ENCODE measurements around the gene ADCY2. TPM values are rescaled to one million over a fixed set of nuclear protein-coding genes. Genes with fewer than 3 reads are reported as not detected.

The ADCY2 gene
- polyA plus RNA-seq, 4 donors: 0.87 to 3.7 (median 2.2) TPM

DNA sequence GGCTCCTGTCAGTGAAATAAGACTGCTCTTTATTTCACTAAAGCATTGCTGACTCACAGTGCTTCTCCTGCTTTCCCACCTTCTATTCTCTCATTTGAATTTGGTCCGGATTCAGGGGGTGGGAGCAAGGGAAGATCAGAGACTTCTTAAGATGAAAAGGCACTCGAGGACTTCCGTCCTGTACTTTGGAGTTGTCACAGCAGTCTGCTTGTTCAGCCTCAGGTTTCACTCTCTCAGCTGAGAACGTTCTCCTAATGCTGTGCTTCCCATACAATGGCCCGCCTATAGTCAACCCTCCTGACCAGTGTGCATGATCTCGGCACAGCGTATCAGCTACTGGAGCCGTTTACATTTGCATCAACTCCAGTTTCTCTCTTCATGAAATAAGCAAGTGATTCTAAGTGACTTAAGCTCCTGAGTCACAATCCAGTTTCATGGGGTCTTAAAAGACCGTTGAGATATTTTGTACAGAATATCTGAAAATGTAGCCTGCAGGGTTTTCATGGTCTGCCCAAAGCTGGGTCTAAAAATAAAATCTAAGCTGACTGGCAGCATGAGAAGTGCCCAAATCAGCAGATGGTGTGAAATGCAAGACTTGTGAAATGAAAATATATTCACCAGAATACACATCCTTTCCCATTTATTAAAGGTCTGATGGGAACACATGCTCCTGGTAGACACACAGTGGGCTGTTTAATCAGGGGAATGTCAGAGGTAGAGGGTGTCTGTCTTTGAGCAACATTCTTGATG lies 145.0 kb downstream of the ADCY2 start:
- H3K9me3 ChIP-seq (ENCODE audit: control insufficient read depth in 2 of 2, insufficient read depth in 1 of 2, low read depth in 1 of 2, low read length in 1 of 2): no peaks in the 10 kb centered on the region
- H3K36me3 ChIP-seq (ENCODE audit: control insufficient read depth in 3 of 3, insufficient read depth in 2 of 3, low read depth in 1 of 3, low read length in 3 of 3): peaks cover 0 to 2% (median 0%) of the 10 kb centered on the region in 3 donors
- no peak overlapping the region for H3K27ac ChIP-seq (ENCODE audit: low read depth in 1 of 3, low read length in 2 of 3)
- FAIRE-seq (no peak), DNase-seq (no peak)
- no peaks in the 10 kb centered on the region for H3K27me3 ChIP-seq (ENCODE audit: control insufficient read depth in 3 of 3, insufficient read depth in 3 of 3, low read length in 3 of 3)
- 60 to 70% (median 64%) methylated on average over 9 of the region's 9 CpGs for WGBS, 3 donors
- no peak overlapping the region for H3K4me3 ChIP-seq (ENCODE audit: low read depth in 1 of 3, low read length in 3 of 3)
- no peaks in the 10 kb centered on the region for H3K4me1 ChIP-seq (ENCODE audit: control insufficient read depth in 3 of 3, insufficient read depth in 2 of 3, low read depth in 1 of 3, low read length in 2 of 3)

DNA sequence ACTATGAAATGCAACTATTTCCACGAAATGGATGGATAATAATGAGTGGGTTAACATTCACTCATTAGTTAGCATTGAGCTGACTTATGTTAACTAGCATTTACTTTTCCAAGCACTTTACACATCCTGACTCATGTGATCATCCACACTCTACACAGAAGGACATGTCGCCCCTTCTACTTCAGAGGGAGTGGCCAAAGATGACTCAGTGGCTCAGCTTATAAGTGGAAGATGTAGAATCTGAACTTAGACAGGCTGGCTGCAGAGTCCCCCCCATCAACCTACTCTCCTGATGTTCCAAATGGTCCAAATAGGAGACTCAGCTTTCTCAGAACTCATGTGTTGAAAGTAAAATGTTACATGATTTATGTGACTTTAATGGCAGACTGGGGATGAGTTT lies 146.0 kb downstream of the ADCY2 start:
- FAIRE-seq (no peak), DNase-seq (no peak)
- no peaks in the 10 kb centered on the region for H3K4me1 ChIP-seq (ENCODE audit: control insufficient read depth in 3 of 3, insufficient read depth in 2 of 3, low read depth in 1 of 3, low read length in 2 of 3)
- H3K27me3 ChIP-seq (ENCODE audit: control insufficient read depth in 3 of 3, insufficient read depth in 3 of 3, low read length in 3 of 3): no peaks in the 10 kb centered on the region
- 61 to 77% (median 70%) methylated on average over 2 of the region's 2 CpGs for WGBS, 3 donors
- no peaks in the 10 kb centered on the region for H3K9me3 ChIP-seq (ENCODE audit: control insufficient read depth in 2 of 2, insufficient read depth in 1 of 2, low read depth in 1 of 2, low read length in 1 of 2)
- H3K36me3 ChIP-seq (ENCODE audit: control insufficient read depth in 3 of 3, insufficient read depth in 2 of 3, low read depth in 1 of 3, low read length in 3 of 3): peaks cover 0 to 2% (median 0%) of the 10 kb centered on the region in 3 donors
- no peak overlapping the region for H3K27ac ChIP-seq (ENCODE audit: low read depth in 1 of 3, low read length in 2 of 3)
- no peak overlapping the region for H3K4me3 ChIP-seq (ENCODE audit: low read depth in 1 of 3, low read length in 3 of 3)

DNA sequence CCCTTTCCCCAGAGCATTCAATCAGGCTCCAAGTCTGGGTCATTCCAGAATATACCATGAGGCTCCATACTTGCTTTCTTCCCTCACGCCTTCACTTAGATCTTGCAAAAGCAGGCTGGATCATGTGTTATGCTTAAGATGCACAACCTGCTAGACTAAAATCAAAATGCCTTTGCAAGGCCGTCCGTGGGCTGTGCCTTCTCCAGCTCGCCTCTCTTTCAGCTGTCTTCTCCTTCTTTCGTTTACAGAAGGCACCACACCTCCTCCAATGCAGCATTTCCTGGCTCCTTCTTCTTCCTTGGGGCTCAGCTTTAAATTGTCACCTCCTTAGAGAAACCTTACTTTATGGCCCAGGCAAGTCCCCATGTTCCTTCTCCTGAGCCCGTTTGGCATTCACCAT lies 150.6 kb downstream of the ADCY2 start:
- WGBS, 3 donors: 76 to 79% (median 79%) methylated on average over 6 of the region's 6 CpGs
- FAIRE-seq (no peak), DNase-seq (no peak)
- no peak overlapping the region for H3K27ac ChIP-seq (ENCODE audit: low read depth in 1 of 3, low read length in 2 of 3)
- H3K4me3 ChIP-seq (ENCODE audit: low read depth in 1 of 3, low read length in 3 of 3): no peak overlapping the region
- H3K4me1 ChIP-seq (ENCODE audit: control insufficient read depth in 3 of 3, insufficient read depth in 2 of 3, low read depth in 1 of 3, low read length in 2 of 3): no peaks in the 10 kb centered on the region
- H3K9me3 ChIP-seq (ENCODE audit: control insufficient read depth in 2 of 2, insufficient read depth in 1 of 2, low read depth in 1 of 2, low read length in 1 of 2): no peaks in the 10 kb centered on the region
- peaks cover 0 to 2% (median 0%) of the 10 kb centered on the region in 3 donors for H3K36me3 ChIP-seq (ENCODE audit: control insufficient read depth in 3 of 3, insufficient read depth in 2 of 3, low read depth in 1 of 3, low read length in 3 of 3)
- no peaks in the 10 kb centered on the region for H3K27me3 ChIP-seq (ENCODE audit: control insufficient read depth in 3 of 3, insufficient read depth in 3 of 3, low read length in 3 of 3)

DNA sequence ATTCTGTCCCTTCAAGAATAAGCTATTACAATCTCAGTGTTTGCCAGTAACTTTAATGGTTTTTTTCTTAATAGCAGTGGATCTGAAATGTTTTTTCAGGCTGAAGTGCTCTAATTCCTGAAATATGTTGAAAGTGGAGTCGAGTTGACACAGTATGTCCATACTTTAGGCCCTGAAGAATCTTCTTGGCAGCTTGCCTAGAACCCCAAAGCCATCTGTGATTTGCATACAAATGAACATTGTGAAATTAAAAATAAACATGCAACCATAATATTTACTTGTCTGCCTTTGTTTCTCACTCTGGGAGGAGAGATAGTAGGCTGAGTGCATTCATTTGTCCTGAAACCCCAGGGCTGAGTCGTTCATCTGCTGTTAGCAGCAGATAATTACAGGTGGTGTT lies 152.7 kb downstream of the ADCY2 start:
- WGBS, 3 donors: 44 to 49% (median 47%) methylated on average over 2 of the region's 2 CpGs
- FAIRE-seq: no peak
- no peaks in the 10 kb centered on the region for H3K4me1 ChIP-seq (ENCODE audit: control insufficient read depth in 3 of 3, insufficient read depth in 2 of 3, low read depth in 1 of 3, low read length in 2 of 3)

DNA sequence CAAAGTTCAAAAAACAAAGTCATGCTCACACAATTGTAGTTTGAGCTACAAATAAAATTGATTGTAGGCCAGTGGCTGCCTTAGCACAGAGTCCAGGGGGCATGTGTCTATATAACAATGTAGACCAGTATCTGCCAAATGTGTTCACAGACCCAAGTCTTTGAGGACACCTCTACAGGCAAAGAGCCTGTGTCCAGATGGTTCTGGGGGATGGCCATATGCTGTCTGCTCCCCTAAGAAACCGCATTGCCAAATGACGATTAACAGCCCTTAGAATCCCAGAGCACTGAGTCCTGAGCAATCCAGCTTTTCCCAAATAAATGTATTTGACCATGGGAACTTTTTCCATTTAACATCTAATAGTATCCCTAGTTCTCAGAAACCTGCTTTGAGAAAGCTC lies 169.6 kb downstream of the ADCY2 start:
- 83 to 92% (median 89%) methylated on average over 2 of the region's 2 CpGs for WGBS, 3 donors
- H3K27me3 ChIP-seq (ENCODE audit: control insufficient read depth in 3 of 3, insufficient read depth in 3 of 3, low read length in 3 of 3): no peaks in the 10 kb centered on the region
- no peak overlapping the region for H3K4me3 ChIP-seq (ENCODE audit: low read depth in 1 of 3, low read length in 3 of 3)
- no peaks in the 10 kb centered on the region for H3K4me1 ChIP-seq (ENCODE audit: control insufficient read depth in 3 of 3, insufficient read depth in 2 of 3, low read depth in 1 of 3, low read length in 2 of 3)
- H3K9me3 ChIP-seq (ENCODE audit: control insufficient read depth in 2 of 2, insufficient read depth in 1 of 2, low read depth in 1 of 2, low read length in 1 of 2): no peaks in the 10 kb centered on the region
- DNase-seq (no peak), FAIRE-seq (no peak)
- H3K36me3 ChIP-seq (ENCODE audit: control insufficient read depth in 3 of 3, insufficient read depth in 2 of 3, low read depth in 1 of 3, low read length in 3 of 3): no peaks in the 10 kb centered on the region
- H3K27ac ChIP-seq (ENCODE audit: low read depth in 1 of 3, low read length in 2 of 3): no peak overlapping the region

More for the DNA sequence above, 152.7 kb downstream of the ADCY2 start:
- no peak for DNase-seq
- no peak overlapping the region for H3K27ac ChIP-seq (ENCODE audit: low read depth in 1 of 3, low read length in 2 of 3)
- no peaks in the 10 kb centered on the region for H3K27me3 ChIP-seq (ENCODE audit: control insufficient read depth in 3 of 3, insufficient read depth in 3 of 3, low read length in 3 of 3)
- peaks cover 0 to 2% (median 0%) of the 10 kb centered on the region in 3 donors for H3K36me3 ChIP-seq (ENCODE audit: control insufficient read depth in 3 of 3, insufficient read depth in 2 of 3, low read depth in 1 of 3, low read length in 3 of 3)
- H3K4me3 ChIP-seq (ENCODE audit: low read depth in 1 of 3, low read length in 3 of 3): no peak overlapping the region
- H3K9me3 ChIP-seq (ENCODE audit: control insufficient read depth in 2 of 2, insufficient read depth in 1 of 2, low read depth in 1 of 2, low read length in 1 of 2): no peaks in the 10 kb centered on the region

DNA sequence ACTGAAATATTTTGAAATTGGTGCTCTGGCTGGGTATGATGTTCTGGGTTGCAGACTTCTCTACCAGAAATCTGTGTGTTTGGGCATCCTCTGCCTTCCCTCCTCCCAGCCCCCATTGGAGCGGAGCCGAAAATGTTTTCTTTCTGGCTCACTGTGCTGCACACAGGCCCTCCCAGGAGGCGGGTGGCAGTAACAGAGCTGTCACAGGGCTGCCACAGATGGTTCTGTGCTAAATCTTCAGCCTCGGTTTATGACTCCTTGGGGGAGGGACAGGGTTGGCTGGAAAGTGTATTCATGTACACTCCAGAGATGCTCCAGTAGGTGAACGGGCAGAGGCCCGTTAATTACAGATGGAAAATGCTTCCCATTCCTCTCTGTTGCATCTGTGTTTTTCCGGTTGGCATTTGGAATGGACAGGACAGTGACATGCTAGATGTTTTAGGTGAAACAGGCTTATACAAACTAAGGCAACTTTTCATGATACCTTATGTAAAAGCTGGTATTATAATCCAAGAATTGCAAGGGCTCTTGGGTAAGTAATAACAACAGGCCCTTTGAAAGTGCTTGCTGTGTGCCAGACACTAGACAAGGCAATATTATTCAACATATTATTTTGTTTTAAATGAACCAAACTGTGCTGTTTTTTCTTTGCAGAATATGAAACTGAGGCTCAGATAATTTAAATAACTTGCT lies 180.2 kb downstream of the ADCY2 start:
- DNase-seq: no peak
- no peak overlapping the region for H3K27ac ChIP-seq (ENCODE audit: low read depth in 1 of 3, low read length in 2 of 3)
- H3K4me3 ChIP-seq (ENCODE audit: low read depth in 1 of 3, low read length in 3 of 3): no peak overlapping the region
- H3K4me1 ChIP-seq (ENCODE audit: control insufficient read depth in 3 of 3, insufficient read depth in 2 of 3, low read depth in 1 of 3, low read length in 2 of 3): no peaks in the 10 kb centered on the region
- 61 to 72% (median 65%) methylated on average over 7 of the region's 7 CpGs for WGBS, 3 donors
- H3K27me3 ChIP-seq (ENCODE audit: control insufficient read depth in 3 of 3, insufficient read depth in 3 of 3, low read length in 3 of 3): no peaks in the 10 kb centered on the region
- H3K9me3 ChIP-seq (ENCODE audit: control insufficient read depth in 2 of 2, insufficient read depth in 1 of 2, low read depth in 1 of 2, low read length in 1 of 2): no peaks in the 10 kb centered on the region
- no peaks in the 10 kb centered on the region for H3K36me3 ChIP-seq (ENCODE audit: control insufficient read depth in 3 of 3, insufficient read depth in 2 of 3, low read depth in 1 of 3, low read length in 3 of 3)
- no peak for FAIRE-seq

DNA sequence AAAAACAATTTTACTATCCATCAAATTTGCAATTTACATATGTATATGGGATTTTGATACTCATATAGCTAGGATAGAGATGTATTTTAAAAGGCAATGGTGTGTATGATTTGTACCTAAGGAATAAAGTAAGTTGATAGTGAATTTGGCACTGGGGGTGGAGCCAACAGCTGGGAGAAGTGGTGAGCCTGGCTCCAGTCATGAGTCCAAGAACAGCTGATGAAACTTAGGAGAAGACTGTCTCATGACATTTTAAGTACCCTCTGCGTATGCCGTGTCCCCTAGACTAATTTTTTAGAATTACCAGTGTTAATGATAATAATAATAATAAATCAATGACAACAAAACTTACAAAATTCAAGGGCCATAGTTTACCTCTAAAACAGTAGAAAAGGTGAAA lies 181.4 kb downstream of the ADCY2 start:
- DNase-seq (no peak), FAIRE-seq (no peak)
- no peaks in the 10 kb centered on the region for H3K27me3 ChIP-seq (ENCODE audit: control insufficient read depth in 3 of 3, insufficient read depth in 3 of 3, low read length in 3 of 3)
- H3K36me3 ChIP-seq (ENCODE audit: control insufficient read depth in 3 of 3, insufficient read depth in 2 of 3, low read depth in 1 of 3, low read length in 3 of 3): no peaks in the 10 kb centered on the region
- no peaks in the 10 kb centered on the region for H3K9me3 ChIP-seq (ENCODE audit: control insufficient read depth in 2 of 2, insufficient read depth in 1 of 2, low read depth in 1 of 2, low read length in 1 of 2)
- no peaks in the 10 kb centered on the region for H3K4me1 ChIP-seq (ENCODE audit: control insufficient read depth in 3 of 3, insufficient read depth in 2 of 3, low read depth in 1 of 3, low read length in 2 of 3)
- 78 to 96% (median 94%) methylated on average over 2 of the region's 2 CpGs for WGBS, 3 donors
- H3K4me3 ChIP-seq (ENCODE audit: low read depth in 1 of 3, low read length in 3 of 3): no peak overlapping the region
- H3K27ac ChIP-seq (ENCODE audit: low read depth in 1 of 3, low read length in 2 of 3): no peak overlapping the region

DNA sequence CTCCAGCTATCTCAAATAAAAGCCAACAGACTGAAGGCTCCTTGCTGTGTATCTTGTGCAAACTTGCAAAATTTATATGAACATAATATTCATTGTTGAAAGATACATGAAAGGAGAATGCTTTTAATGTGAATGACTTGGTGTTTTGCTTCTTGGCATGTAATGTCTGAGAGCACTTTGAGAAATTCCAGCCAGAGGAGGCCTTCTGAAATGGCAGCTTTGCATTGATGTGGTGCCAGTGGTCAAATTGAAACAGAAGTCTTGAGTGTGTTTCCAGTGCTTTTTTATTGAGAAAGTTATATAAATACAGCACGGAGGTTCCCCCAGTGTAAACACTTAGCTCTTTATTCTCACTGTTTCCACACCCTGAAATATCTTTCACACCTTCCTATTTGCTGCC lies 182.1 kb downstream of the ADCY2 start:
- WGBS, 3 donors: 57 to 75% (median 62%) methylated on average over 1 of the region's 1 CpG
- no peak for DNase-seq
- Histone ChIP-seq H3K27me3 (ENCODE audit: control insufficient read depth in 3 of 3, insufficient read depth in 3 of 3, low read length in 3 of 3) (no peaks in the 10 kb centered on the region), H3K9me3 (ENCODE audit: control insufficient read depth in 2 of 2, insufficient read depth in 1 of 2, low read depth in 1 of 2, low read length in 1 of 2) (no peaks in the 10 kb centered on the region), H3K36me3 (ENCODE audit: control insufficient read depth in 3 of 3, insufficient read depth in 2 of 3, low read depth in 1 of 3, low read length in 3 of 3) (no peaks in the 10 kb centered on the region), H3K27ac (ENCODE audit: low read depth in 1 of 3, low read length in 2 of 3) (no peak overlapping the region), H3K4me3 (ENCODE audit: low read depth in 1 of 3, low read length in 3 of 3) (no peak overlapping the region), H3K4me1 (ENCODE audit: control insufficient read depth in 3 of 3, insufficient read depth in 2 of 3, low read depth in 1 of 3, low read length in 2 of 3) (no peaks in the 10 kb centered on the region)
- no peak for FAIRE-seq
